Measurements from ENCODE around the gene MANEA. TPM values are rescaled to one million over a fixed set of nuclear protein-coding genes. Genes with fewer than 3 reads are reported as not detected.

The MANEA gene
- total and polyA plus RNA-seq, 2 of the 4 experiments (the other 2 are of a cell fraction): 3.9 to 9.0 TPM

DNA sequence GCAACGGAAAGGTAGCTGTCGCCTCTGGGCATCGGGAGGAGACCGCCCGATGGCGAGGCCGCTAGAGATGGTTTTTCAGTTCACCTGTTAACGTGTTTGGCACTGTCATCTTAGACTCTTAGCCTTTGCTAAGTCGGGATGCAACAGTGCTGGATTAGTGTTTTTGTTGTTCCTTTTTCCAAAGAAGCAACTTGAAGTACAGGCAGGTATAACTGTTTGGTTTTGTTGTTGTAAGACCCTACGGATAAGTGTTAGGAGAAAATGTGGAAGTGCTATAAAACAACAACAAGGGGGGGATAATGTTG lies 723 bp downstream of the MANEA start:
- Histone ChIP-seq H3K27ac (ENCODE audit: insufficient read depth, low read length) (peak overlapping the region; percentile 84), H3K36me3 (ENCODE audit: control insufficient read depth, insufficient read depth, low read length) (no peaks in the 10 kb centered on the region), H4K20me1 (ENCODE audit: insufficient read depth, low read length) (no peaks in the 10 kb centered on the region), H2AK9ac (replicated peaks; ENCODE audit: low read depth, low read length, poor library complexity) (peak overlapping the region; percentile 96), H3K4me1 (ENCODE audit: control insufficient read depth, insufficient read depth, low read length) (no peaks in the 10 kb centered on the region), H3K14ac (replicated peaks; ENCODE audit: low read depth, low read length) (peak overlapping the region; percentile 93), H3K79me1 (ENCODE audit: low read depth in 1 of 2, low read length in 2 of 2) (peaks cover 0 to 19% of the 10 kb centered on the region in 2 experiments), H2BK120ac (ENCODE audit: low read depth, low read length) (peak overlapping the region; percentile 66), H3K4ac (ENCODE audit: low read depth, low read length) (peak overlapping the region; percentile 92), H4K5ac (ENCODE audit: low read depth, low read length) (peak overlapping the region; percentile 82), H2BK5ac (ENCODE audit: low read depth, low read length, poor library complexity, severe bottlenecking) (peak overlapping the region; percentile 82), H3K9me1 (ENCODE audit: insufficient read depth, low read length) (no peaks in the 10 kb centered on the region), H2AFZ (replicated peaks; ENCODE audit: low read length, poor library complexity) (peak overlapping the region; percentile 99), H2BK20ac (ENCODE audit: low read depth, low read length) (no peak overlapping the region), H3K27me3 (ENCODE audit: control insufficient read depth, insufficient read depth, low read length) (no peaks in the 10 kb centered on the region), H2BK15ac (ENCODE audit: low read depth, low read length) (peak overlapping the region; percentile 77; the same call in 1 of the 3 replicates), H4K8ac (ENCODE audit: low read depth in 2 of 2, low read length in 2 of 2) (peak overlapping the region; percentile 99), H3K4me2 (ENCODE audit: low read depth, low read length) (peak overlapping the region; percentile 99), H3K18ac (ENCODE audit: low read depth, low read length) (peak overlapping the region; percentile 48), H3K9ac (ENCODE audit: low read depth, low read length) (peak overlapping the region; percentile 90), H3K56ac (ENCODE audit: extremely low read depth, insufficient read depth, low read length) (peak overlapping the region; percentile 93), H4K91ac (ENCODE audit: insufficient read depth, low read depth, low read length) (peak overlapping the region; percentile 76), H2AK5ac (ENCODE audit: low read depth, low read length) (peak overlapping the region; percentile 10), H3K9me3 (ENCODE audit: control insufficient read depth, insufficient read depth, low read length) (no peaks in the 10 kb centered on the region), H3K23ac (ENCODE audit: low read depth, low read length) (peak overlapping the region; percentile 92), H3K4me3 (ENCODE audit: insufficient read depth, low read depth, low read length) (peak overlapping the region; percentile 99)
- ChIA-PET POLR2A (ENCODE audit: unreplicated experiment) (no interaction called here), CTCF (interaction anchor here (1.2 kb wide), 1 partner anchor 20 kb away, joined by 4 read pairs; no protein-coding TSS in a partner anchor)
- BruUV-seq (replicated peaks): no TSS peak
- in situ Hi-C loops (cut with MboI; ENCODE audit: low sequenced_read_pairs) (no loop called here), intact Hi-C loops (cut with micrococcal nuclease) (loop anchor here (5.0 kb wide), 1 partner anchor 944 kb away; the partner anchor contains the start of gene UFL1), dilution Hi-C loops (cut with HindIII; ENCODE audit: low sequenced_read_pairs, unreplicated experiment) (no loop called here)
- DNase-seq (peak; percentile 1), ATAC-seq (ENCODE audit: low read depth) (peak; percentile 5)
- 27% methylated on average over 9 of the region's 10 CpGs; no CpG with 5 or more reads in 1 of the 2 experiments for WGBS, 2 experiments (ENCODE audit: extremely low coverage in 2 of 2, insufficient read length in 1 of 2)
- TF ChIP-seq CHD1 (IDR thresholded peaks at IDR 0.05; ENCODE audit: low read depth, low read length) (no peak), BHLHE40 (IDR thresholded peaks at IDR 0.05; ENCODE audit: low read depth, low read length) (no peak), RCOR1 (IDR thresholded peaks at IDR 0.05; ENCODE audit: insufficient replicate concordance, low read length) (no peak), RAD21 (IDR thresholded peaks at IDR 0.05; ENCODE audit: low read length) (no peak), NFE2L2 (IDR thresholded peaks at IDR 0.05; ENCODE audit: low read depth, low read length) (no peak), POLR2A (IDR thresholded peaks at IDR 0.05; ENCODE audit: low read depth, low read length) (no peak), FOS (IDR thresholded peaks at IDR 0.05; ENCODE audit: low read depth, low read length) (no peak), RFX5 (IDR thresholded peaks at IDR 0.05; ENCODE audit: low read depth, low read length) (no peak), CEBPB (IDR thresholded peaks at IDR 0.05; ENCODE audit: low read depth, low read length) (no peak), MAZ (IDR thresholded peaks at IDR 0.05; ENCODE audit: borderline replicate concordance, low read depth, low read length) (no peak)
- TF ChIP-seq, protein P1, sequence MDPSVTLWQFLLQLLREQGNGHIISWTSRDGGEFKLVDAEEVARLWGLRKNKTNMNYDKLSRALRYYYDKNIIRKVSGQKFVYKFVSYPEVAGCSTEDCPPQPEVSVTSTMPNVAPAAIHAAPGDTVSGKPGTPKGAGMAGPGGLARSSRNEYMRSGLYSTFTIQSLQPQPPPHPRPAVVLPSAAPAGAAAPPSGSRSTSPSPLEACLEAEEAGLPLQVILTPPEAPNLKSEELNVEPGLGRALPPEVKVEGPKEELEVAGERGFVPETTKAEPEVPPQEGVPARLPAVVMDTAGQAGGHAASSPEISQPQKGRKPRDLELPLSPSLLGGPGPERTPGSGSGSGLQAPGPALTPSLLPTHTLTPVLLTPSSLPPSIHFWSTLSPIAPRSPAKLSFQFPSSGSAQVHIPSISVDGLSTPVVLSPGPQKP (IDR thresholded peaks at IDR 0.05; ENCODE audit: borderline replicate concordance, low read depth, low read length): no peak

All from IMR-90 (cell line).